OCI-LY1 (cell line): ENCODE measurements around the gene SHOX.

Experiments used
- CTCF ChIP-seq: fragments of 200-600 bp; sonication (generic), shearing (Covaris generic); IDR thresholded peaks from 2 replicates; pipeline ENCODE4 v1.5.1; 2017; ENCODE audit warnings: mild to moderate bottlenecking, antibody characterized with exemption, low read length, moderate library complexity, mixed read lengths
- EZH2 ChIP-seq: fragments of 200-600 bp; sonication (generic), shearing (Covaris generic); IDR thresholded peaks from 2 replicates; pipeline ENCODE4 v1.8.0; 2017; ENCODE audit warnings: borderline replicate concordance, mixed run types, mild to moderate bottlenecking, antibody characterized with exemption, low read length, moderate library complexity, mixed read lengths

DNA sequence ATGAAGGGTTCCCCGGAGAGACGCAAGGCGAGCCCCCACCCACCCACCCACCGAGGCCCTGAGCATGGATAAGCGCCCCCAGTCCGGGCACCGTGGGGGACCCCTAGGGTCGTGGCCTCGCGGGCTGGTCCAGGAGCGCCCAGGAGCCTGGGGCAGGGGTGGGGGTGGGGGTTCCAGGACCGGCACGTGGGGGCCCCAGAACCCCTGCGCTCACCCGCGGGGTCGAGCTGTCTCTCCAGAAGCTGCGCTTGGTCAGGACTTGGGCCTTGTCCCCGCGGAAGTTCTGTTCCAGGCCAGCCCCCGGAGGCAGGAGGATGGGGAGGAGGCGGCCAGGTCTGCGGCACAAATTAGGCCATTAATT is 11.2 kb upstream of the SHOX start:
- TF ChIP-seq CTCF (no peak), EZH2 (no peak)
